ENCODE measurements around the gene CASQ2. TPM values are rescaled to one million over a fixed set of nuclear protein-coding genes. Genes with fewer than 3 reads are reported as not detected.

The CASQ2 gene
- polyA plus RNA-seq, 1 donor from 2014 or later: not detected

DNA sequence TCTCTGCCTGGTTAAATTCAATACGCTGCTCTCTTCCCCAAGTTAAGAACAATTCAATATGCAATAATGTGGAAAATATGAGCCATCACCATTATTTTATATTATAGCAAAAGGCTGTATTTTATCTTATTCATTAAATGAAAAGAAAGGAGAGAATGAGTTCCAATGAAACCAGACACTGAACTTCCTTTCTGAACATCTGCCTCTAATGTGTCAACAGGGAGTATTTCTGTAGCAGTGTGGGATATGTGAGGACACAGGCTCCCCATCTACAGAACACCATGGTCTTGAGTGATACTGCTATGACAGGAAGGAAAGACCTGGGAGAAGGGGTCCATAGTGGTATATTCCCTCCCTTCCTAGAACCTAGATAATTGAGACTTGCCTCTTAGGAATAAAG is 46.3 kb downstream of the CASQ2 start:
- H3K9me2 ChIP-seq (ENCODE audit: insufficient read depth, low read length): no peaks in the 10 kb centered on the region
- no peaks in the 10 kb centered on the region for H3F3A ChIP-seq (ENCODE audit: insufficient read depth, low read length, poor library complexity, severe bottlenecking)
- no peaks in the 10 kb centered on the region for H3K79me2 ChIP-seq (replicated peaks; ENCODE audit: insufficient read depth, low read length)
- no peak for TF ChIP-seq MXI1 (conservative IDR thresholded peaks at IDR 0.05; ENCODE audit: poor library complexity, severe bottlenecking)
- no peaks in the 10 kb centered on the region for H3K27me3 ChIP-seq (ENCODE audit: insufficient read depth, low read depth, low read length)
- H4K20me1 ChIP-seq (ENCODE audit: insufficient read depth): no peaks in the 10 kb centered on the region
- no peak overlapping the region for H3K27ac ChIP-seq (ENCODE audit: low read length)
- no peak overlapping the region for H3K9ac ChIP-seq (ENCODE audit: low read length)
- no peak overlapping the region for H2AFZ ChIP-seq (ENCODE audit: low read depth, low read length)
- no peak overlapping the region for H3K4me3 ChIP-seq (ENCODE audit: low read length)
- no peaks in the 10 kb centered on the region for H3K36me3 ChIP-seq (ENCODE audit: insufficient read depth, low read length)
- no peaks in the 10 kb centered on the region for H3K9me3 ChIP-seq (ENCODE audit: low read length)
- no peak overlapping the region for H3K4me2 ChIP-seq (ENCODE audit: low read length)

- H3K36me3 ChIP-seq (ENCODE audit: insufficient read depth, low read length): no peaks in the 10 kb centered on the region
- no peaks in the 10 kb centered on the region for H3K9me3 ChIP-seq (ENCODE audit: low read length)
- H2AFZ ChIP-seq (ENCODE audit: low read depth, low read length): no peak overlapping the region
- H3K9me2 ChIP-seq (ENCODE audit: insufficient read depth, low read length): no peaks in the 10 kb centered on the region
- H3F3A ChIP-seq (ENCODE audit: insufficient read depth, low read length, poor library complexity, severe bottlenecking): no peaks in the 10 kb centered on the region
- H4K20me1 ChIP-seq (ENCODE audit: insufficient read depth): no peaks in the 10 kb centered on the region
- no peaks in the 10 kb centered on the region for H3K27me3 ChIP-seq (ENCODE audit: insufficient read depth, low read depth, low read length)
- no peak overlapping the region for H3K4me3 ChIP-seq (ENCODE audit: low read length)
- no peak overlapping the region for H3K27ac ChIP-seq (ENCODE audit: low read length)
- no peak overlapping the region for H3K9ac ChIP-seq (ENCODE audit: low read length)
- H3K79me2 ChIP-seq (replicated peaks; ENCODE audit: insufficient read depth, low read length): no peaks in the 10 kb centered on the region
- TF ChIP-seq CTCF (IDR thresholded peaks at IDR 0.05; ENCODE audit: poor library complexity, severe bottlenecking): no peak
- TF ChIP-seq REST (IDR thresholded peaks at IDR 0.05; ENCODE audit: borderline replicate concordance): no peak
- no peak for TF ChIP-seq SMC3 (conservative IDR thresholded peaks at IDR 0.05; ENCODE audit: poor library complexity)
- TF ChIP-seq POLR2AphosphoS5 (IDR thresholded peaks at IDR 0.05): no peak
- TF ChIP-seq EP300 (conservative IDR thresholded peaks at IDR 0.05; ENCODE audit: poor library complexity, severe bottlenecking): peak; percentile 10
- no peak overlapping the region for H3K4me2 ChIP-seq (ENCODE audit: low read length)
These were observed 49.2 kb downstream of the CASQ2 start for GRCh38 chr1:115719285-115719684.

DNA sequence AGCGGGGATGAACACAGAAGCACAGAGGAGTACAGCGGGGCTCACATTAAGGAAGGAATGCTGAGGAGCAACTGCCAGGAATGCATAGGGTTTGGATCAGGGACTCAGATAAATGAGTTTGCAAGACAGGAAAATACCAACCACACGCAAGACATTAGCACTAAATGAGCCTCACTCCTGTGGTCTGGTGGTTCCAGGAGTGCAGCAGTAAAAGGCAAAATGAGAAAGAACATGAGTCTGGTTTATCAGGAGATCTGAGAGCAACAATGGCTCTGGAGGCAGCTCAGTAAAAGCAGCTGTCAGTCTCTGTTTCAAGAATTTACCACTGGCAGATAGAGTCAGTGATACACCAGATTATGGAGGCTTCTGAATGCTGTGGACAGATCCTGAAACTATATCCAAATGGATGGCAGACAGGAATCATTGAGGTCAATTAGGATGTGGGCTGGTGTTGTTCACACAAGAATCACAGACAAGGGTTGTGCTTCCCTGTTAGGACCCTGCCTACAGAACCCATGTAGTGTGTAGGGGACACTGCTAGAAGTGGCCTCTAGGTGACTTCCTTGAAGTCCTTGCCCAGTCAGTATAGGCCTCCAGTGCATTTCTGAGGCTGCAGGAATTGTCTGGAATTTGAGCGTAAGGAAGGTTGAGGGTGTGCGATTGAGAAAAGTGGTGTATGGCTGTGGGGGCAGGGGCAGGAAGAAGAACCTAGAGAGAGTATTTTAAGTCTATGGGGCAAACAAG is 50.3 kb downstream of the CASQ2 start:
- Histone ChIP-seq H3K27me3 (ENCODE audit: insufficient read depth, low read depth, low read length) (no peaks in the 10 kb centered on the region), H3K27ac (ENCODE audit: low read length) (no peak overlapping the region), H3F3A (ENCODE audit: insufficient read depth, low read length, poor library complexity, severe bottlenecking) (no peaks in the 10 kb centered on the region), H2AFZ (ENCODE audit: low read depth, low read length) (no peak overlapping the region), H4K20me1 (ENCODE audit: insufficient read depth) (no peaks in the 10 kb centered on the region), H3K79me2 (replicated peaks; ENCODE audit: insufficient read depth, low read length) (no peaks in the 10 kb centered on the region), H3K36me3 (ENCODE audit: insufficient read depth, low read length) (no peaks in the 10 kb centered on the region), H3K4me2 (ENCODE audit: low read length) (no peak overlapping the region), H3K9me2 (ENCODE audit: insufficient read depth, low read length) (no peaks in the 10 kb centered on the region), H3K9ac (ENCODE audit: low read length) (no peak overlapping the region), H3K9me3 (ENCODE audit: low read length) (no peaks in the 10 kb centered on the region), H3K4me3 (ENCODE audit: low read length) (no peak overlapping the region)
- TF ChIP-seq EZH2 (IDR thresholded peaks at IDR 0.05; ENCODE audit: borderline replicate concordance, insufficient read depth, low read length, poor library complexity, severe bottlenecking) (no peak), POLR2AphosphoS5 (IDR thresholded peaks at IDR 0.05) (no peak), TAF1 (IDR thresholded peaks at IDR 0.05; ENCODE audit: low read depth) (no peak)

All from neural cell (in vitro differentiated cells).